Pancreas (tissue), 10 donors: ENCODE data around the gene FAM204A. TPM values are rescaled to one million over a fixed set of nuclear protein-coding genes. Genes with fewer than 3 reads are reported as not detected.

Experiments used
- ATAC-seq, 4 donors: fragments of 200-7000 bp; cut with Tn5 transposase; one replicate each; pipeline versions ENCODE4 v1.8.0 to v1.9.1; 2020; ENCODE audit warnings: mild to moderate bottlenecking in 4 of 4, moderate library complexity in 4 of 4
- DNase-seq, 6 donors: peaks; one replicate each; pipeline ENCODE4 v3.0.0-alpha.2; 2020
- FAIRE-seq: peaks from 2 replicates; lab custom pipeline; 2012; peaks lifted over from hg19 to GRCh38; lab: Jason Lieb, UNC
- H3K27ac ChIP-seq, 4 donors: fragments of 200-600 bp; sonication (generic); 1 replicate in 3 of 4; 2 replicates in 1 of 4; pipeline versions ENCODE4 v1.5.0 to v1.8.0; 2020
- H3K27me3 ChIP-seq, 4 donors: fragments of 200-600 bp; one replicate each; pipeline ENCODE4 v1.8.0; 2021
- H3K36me3 ChIP-seq, 3 donors: fragments of 200-600 bp; sonication (generic) in 1 of 3; one replicate each; pipeline versions ENCODE4 v1.5.0 to v1.8.0; 2020 to 2021
- H3K4me1 ChIP-seq, 3 donors: fragments of 200-600 bp; one replicate each; pipeline ENCODE4 v1.8.0; 2021
- H3K4me3 ChIP-seq, 4 donors: fragments of 200-600 bp; sonication (generic) in 2 of 4; one replicate each; pipeline versions ENCODE4 v1.5.0 to v1.8.0; 2020 to 2021
- H3K9me3 ChIP-seq, 4 donors: fragments of 200-600 bp; one replicate each; pipeline ENCODE4 v1.8.0; 2021
- WGBS, 2 donors: extraction: QIAGEN DNeasy Blood & Tissue Kit; methylation state at CpG; one replicate each; pipeline ENCODE4 v1.1.7; 2013; 5-methylcytosine and 5-hydroxymethylcytosine counted together
- intact Hi-C, 3 donors: fragments of 100-400 bp; cut with DNase I; formaldehyde crosslinking; loops; one replicate each; pipeline versions ENCODE4 v1.11.1 to v1.14.2; 2022
- polyA plus RNA-seq, 2 donors: library from polyadenylated mRNA; stranded (reverse); fragments of 200-250 nt; gene quantifications; one replicate each; pipeline ENCODE4 v1.2.3, GENCODE V29; 2013
- total RNA-seq, 6 donors: library from RNA; stranded (reverse); fragmentation: NEBNext Ultra II Directional in 4 of 6; extraction: Animal tissue kit (Norgen Biotek cat#: 25700) in 4 of 6; gene quantifications; one replicate each; pipeline versions ENCODE4 v1.2.1 to v1.2.4, GENCODE V29; 2021 to 2023
- TF ChIP-seq, protein P1 (sequence below), 4 donors: fragments of 200-600 bp; sonication (generic) in 3 of 4; IDR thresholded peaks; one replicate each; pipeline versions ENCODE4 v1.5.0 to v1.8.0; 2021; ENCODE audit warnings: antibody characterized with exemption in 4 of 4
- donor health status: healthy with polysubstance abuse.
- donor health status: DM: no; HTN: no; CAD: no; lungs with moderate emphysema.
- donor health status: DM: no; HTN: no; CAD: no.
- donor health status: control.
- donor health status: control.
- donor health status: Bipolar disorder and iron deficiency.
- donor health status: DM: yes; HTN: yes; CAD: no.
- donor health status: DM: no; HTN: no; CAD: no.
- donor health status: DM: no; HTN: no; CAD: no.
- donor health status: DM: yes; HTN: yes; CAD: no.

Gene FAM204A
- total and polyA plus RNA-seq, 8 donors, result 14.4 to 37.2 (median 27.5) TPM

DNA sequence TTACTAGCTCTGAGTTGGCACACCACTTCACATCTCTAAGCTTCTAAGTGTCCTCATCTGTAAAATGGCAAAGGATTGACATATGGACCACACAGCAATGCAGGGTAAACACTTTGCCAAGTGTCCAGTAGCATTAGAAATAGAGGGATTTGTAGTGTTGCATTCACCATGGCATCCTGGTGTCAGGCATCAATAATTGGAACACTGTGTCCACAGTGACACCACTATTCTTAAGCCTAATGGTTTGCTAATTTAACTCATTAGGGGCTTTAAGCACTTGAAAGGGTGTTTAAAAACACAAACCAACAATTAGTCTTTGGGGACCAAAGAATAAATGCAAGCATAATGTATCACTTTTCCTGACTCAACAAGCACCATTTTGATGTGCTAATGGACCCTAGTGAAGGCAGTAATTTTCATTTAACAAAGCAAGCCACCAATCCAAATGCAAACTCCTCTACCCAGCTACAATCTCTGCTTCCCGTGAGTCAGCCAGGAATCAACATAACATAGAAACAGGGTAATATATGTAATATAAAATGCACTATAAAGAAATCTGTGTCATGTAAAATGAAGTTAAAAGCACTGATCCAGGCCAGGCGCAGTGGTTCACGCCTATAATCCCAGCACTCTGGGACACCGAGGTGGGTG, 75.9 kb downstream of the FAM204A start:
- Histone ChIP-seq H3K36me3 (no peaks in the 10 kb centered on the region), H3K4me3 (no peak overlapping the region), H3K27ac (no peak overlapping the region), H3K27me3 (peaks cover 0 to 12% (median 0%) of the 10 kb centered on the region in 4 donors), H3K4me1 (no peaks in the 10 kb centered on the region), H3K9me3 (no peaks in the 10 kb centered on the region)
- no peak for ATAC-seq
- intact Hi-C loops, result no loop called here
- DNase-seq, result no peak
- WGBS, 2 donors, result 62 to 65% methylated on average over 4 of the region's 4 CpGs
- TF ChIP-seq, protein P1, sequence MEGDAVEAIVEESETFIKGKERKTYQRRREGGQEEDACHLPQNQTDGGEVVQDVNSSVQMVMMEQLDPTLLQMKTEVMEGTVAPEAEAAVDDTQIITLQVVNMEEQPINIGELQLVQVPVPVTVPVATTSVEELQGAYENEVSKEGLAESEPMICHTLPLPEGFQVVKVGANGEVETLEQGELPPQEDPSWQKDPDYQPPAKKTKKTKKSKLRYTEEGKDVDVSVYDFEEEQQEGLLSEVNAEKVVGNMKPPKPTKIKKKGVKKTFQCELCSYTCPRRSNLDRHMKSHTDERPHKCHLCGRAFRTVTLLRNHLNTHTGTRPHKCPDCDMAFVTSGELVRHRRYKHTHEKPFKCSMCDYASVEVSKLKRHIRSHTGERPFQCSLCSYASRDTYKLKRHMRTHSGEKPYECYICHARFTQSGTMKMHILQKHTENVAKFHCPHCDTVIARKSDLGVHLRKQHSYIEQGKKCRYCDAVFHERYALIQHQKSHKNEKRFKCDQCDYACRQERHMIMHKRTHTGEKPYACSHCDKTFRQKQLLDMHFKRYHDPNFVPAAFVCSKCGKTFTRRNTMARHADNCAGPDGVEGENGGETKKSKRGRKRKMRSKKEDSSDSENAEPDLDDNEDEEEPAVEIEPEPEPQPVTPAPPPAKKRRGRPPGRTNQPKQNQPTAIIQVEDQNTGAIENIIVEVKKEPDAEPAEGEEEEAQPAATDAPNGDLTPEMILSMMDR (IDR thresholded peaks at IDR 0.05), result no peak
- FAIRE-seq, result no peak

DNA sequence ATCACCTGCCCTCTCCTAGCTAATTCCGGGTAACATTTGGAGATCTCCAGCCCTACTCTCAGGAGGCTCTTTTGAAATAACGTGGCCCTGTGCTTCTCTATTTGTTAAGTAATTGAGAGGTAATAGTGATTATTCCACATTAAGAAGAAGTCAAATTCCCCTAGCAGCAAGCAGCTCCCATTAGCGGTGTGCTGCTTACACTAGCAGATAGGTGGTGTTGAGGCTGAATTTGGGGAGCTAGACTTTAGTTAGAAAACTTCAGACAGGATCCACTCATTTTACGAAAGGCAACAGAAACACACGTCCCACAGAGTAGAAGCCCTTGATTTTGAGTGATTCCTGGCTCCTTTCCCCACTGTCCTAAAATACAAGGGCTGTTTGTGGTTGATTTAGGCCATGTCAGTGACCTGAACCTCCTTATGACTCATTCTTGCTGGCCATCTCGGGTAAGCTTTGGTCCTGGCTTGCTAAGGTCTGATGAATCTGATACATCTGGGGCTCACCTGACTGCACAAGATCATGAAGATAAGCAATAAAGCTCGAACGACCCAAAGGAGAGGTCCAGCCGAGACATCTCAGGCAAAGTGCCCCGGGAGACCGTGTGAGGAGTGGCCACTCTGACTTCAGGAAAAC, 77.2 kb downstream of the FAM204A start:
- H3K4me1 ChIP-seq, result no peaks in the 10 kb centered on the region
- intact Hi-C loops, result no loop called here
- FAIRE-seq (no peak), DNase-seq (no peak), ATAC-seq (no peak)
- no peaks in the 10 kb centered on the region for H3K9me3 ChIP-seq
- TF ChIP-seq, protein P1 (IDR thresholded peaks at IDR 0.05), result no peak
- WGBS, 2 donors, result 54 to 56% methylated on average over 11 of the region's 11 CpGs
- peaks cover 0 to 12% (median 0%) of the 10 kb centered on the region in 4 donors for H3K27me3 ChIP-seq
- H3K4me3 ChIP-seq, result no peak overlapping the region
- no peak overlapping the region for H3K27ac ChIP-seq
- no peaks in the 10 kb centered on the region for H3K36me3 ChIP-seq

DNA sequence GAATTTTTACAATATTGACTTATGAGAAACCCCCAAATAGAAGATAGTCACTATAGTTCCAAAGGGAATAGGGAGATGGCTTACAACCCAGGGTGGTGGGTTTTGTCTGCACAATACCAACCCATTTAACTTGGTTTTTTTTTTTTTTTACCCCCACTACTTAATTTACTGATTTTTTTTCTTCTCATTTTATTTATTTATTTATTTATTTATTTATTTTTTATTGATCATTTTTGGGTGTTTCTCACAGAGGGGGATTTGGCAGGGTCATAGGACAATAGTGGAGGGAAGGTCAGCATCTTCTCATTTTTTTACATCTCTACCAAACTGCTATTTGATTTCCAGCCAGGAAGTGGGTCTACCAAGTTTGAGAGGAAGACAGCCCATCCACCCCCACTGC, 77.9 kb downstream of the FAM204A start:
- ATAC-seq, result no peak
- no peak for FAIRE-seq
- peaks cover 0 to 12% (median 0%) of the 10 kb centered on the region in 4 donors for H3K27me3 ChIP-seq

DNA sequence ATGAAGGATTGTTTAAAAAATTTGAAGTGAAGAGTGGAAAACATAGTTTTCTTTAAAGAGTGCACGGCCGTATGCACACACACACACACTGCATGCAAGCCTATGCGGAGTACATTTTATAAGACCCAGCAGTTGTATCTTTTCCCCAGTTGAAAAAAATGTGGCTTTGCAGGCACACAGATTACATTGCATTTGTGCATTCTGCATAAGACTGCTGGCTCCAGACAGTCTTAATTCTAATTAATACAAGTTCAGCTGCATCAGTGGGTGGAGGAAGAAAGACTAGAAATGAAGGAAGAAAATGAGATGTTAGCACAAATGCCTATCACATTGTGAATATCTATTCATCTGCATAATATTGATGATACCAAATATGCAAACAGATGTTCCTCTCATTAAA, 79.6 kb downstream of the FAM204A start:
- H3K27me3 ChIP-seq, result peaks cover 0 to 11% (median 0%) of the 10 kb centered on the region in 4 donors
- DNase-seq (no peak), ATAC-seq (no peak), FAIRE-seq (no peak)
- intact Hi-C loops, result no loop called here
- H3K9me3 ChIP-seq, result no peaks in the 10 kb centered on the region
- TF ChIP-seq, protein P1 (IDR thresholded peaks at IDR 0.05), result no peak
- WGBS, 2 donors, result 65 to 85% methylated on average over 3 of the region's 3 CpGs
- no peaks in the 10 kb centered on the region for H3K4me1 ChIP-seq
- H3K4me3 ChIP-seq, result no peak overlapping the region
- H3K27ac ChIP-seq, result no peak overlapping the region
- no peaks in the 10 kb centered on the region for H3K36me3 ChIP-seq

More for the DNA sequence above, 77.9 kb downstream of the FAM204A start:
- no peak for DNase-seq
- no peaks in the 10 kb centered on the region for H3K4me1 ChIP-seq
- H3K27ac ChIP-seq, result no peak overlapping the region
- no peaks in the 10 kb centered on the region for H3K36me3 ChIP-seq
- no peaks in the 10 kb centered on the region for H3K9me3 ChIP-seq
- TF ChIP-seq, protein P1 (IDR thresholded peaks at IDR 0.05), result no peak
- intact Hi-C loops, result no loop called here
- no peak overlapping the region for H3K4me3 ChIP-seq
